Measurements from ENCODE around the gene S100A6.

- TF ChIP-seq CTCF (IDR thresholded peaks at IDR 0.05) (no peak), POLR2AphosphoS5 (IDR thresholded peaks at IDR 0.05) (no peak), POLR2A (IDR thresholded peaks at IDR 0.05) (no peak)
These were observed 908 bp downstream of the S100A6 start for GRCh38 chr1:153534925-153535241.

Data from breast epithelium (tissue), 3 donors.